ENCODE data around the gene MEF2B.
A peak's percentile ranks its signal among the peaks of the same experiment; 100 is the strongest.
"Not testable (repeated sequence)": the region's sequence is repeated elsewhere in the genome, so short reads cannot be mapped to it uniquely, and the experiment has no call there.

The MEF2B gene

GRCh38 chr19:19192910-19193423, 22.9 kb upstream of the MEF2B start:
- no peak for DNase-seq (ENCODE audit: low read depth in 2 of 2)

GRCh38 chr19:19192078-19192882, 22.2 kb upstream of the MEF2B start, which contains the start of the genes BORCS8 and RFXANK:
TSS of gene BORCS8 (minus strand) at chr19:19192152. CDS start at chr19:19192117, 35 bp downstream.
TSS of gene RFXANK (plus strand) at chr19:19192258. CDS start at chr19:19193947, 1,689 bp downstream.
- DNase-seq (ENCODE audit: low read depth in 2 of 2): peak; percentile 99

- no peak for DNase-seq (ENCODE audit: low read depth in 2 of 2)
These were observed 21.7 kb upstream of the MEF2B start for GRCh38 chr19:19191768-19192077.

GRCh38 chr19:19186742-19187141, 16.7 kb upstream of the MEF2B start:
- DNase-seq (ENCODE audit: low read depth in 2 of 2): no peak

DNA sequence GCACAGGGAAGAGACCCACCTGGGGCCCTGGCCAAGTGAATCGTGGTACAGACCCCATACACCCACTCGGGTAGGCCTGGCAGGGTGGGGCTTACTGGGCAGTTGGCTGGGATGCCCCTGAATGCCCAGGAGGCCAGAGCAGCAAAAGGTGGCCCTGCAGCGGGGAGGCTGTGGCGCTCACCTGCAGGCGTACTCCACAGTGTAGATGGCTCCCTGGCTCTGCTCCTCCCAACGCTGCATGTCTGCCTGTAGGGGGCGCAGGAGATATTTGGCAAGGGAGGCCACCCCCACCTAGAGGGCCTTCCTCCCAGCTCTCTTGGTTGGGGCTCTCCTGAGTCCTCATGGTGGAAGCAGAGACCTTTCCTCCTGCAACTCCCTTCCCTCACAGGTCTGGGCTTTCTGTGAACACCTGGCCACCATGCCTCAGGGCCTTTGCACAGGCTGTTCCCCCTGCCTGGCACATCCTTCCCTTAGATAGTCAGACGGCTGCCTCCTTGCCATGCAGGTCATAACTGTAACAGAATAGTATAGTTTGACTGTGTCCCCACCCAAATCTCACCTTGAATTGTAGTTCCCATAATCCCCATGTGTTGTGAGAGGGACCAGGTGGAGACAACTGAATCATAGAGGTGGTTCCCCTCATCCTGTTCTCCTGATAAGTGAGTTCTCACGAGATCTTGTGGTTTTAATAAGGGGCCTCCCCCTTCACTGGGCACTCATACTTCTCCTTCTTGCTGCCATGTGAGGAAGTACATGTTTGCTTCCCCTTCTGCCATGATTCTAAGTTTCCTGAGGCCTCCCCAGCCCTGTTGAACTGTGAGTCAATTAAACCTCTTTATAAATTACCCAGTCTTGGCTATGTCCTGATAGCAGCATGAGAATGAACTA, 16.0 kb upstream of the MEF2B start:
- no peak for DNase-seq (ENCODE audit: low read depth in 2 of 2)

GRCh38 chr19:19181488-19181998, 11.5 kb upstream of the MEF2B start:
- no peak for DNase-seq (ENCODE audit: low read depth in 2 of 2)

DNA sequence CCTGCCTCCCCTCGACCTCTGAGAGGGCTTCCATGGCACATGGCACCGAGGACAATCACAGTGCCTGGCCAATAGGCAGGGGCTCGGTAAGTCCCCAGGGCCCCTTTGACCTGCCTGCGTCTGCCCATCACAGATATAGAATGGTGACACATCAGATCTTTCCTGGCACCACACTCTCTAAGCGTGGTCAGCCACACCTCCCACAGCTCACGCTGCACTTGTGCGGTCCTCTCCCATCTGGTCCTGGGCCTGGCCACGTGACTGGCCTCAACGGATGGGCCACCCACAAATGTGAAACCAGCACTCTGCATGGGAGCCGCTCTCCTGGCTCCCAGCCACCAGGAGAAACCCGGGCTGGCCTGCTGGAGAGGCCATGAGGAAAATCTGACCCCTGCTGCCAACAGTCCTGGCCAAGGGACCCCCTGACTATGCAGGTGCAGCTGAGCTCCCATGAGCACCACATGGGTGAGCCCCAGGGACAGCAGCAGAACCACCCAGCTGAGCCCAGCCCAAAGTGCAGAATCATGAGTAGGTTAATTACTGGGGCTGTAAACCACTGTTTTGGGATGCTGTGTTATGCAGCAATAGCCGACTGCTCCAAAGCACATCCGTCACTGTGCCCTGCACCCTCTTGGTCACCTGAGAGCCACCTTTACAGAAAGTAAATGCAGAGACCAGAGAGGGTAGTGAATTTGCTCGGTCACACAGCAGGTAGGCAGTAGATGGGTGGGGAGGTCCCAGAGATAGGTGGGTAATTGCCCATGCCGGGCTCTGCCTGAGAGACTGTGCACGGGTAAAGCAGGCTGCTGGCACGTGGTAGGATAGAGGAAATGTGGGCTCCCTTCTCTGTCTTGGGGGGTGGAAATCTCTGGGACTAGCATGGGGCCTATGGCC, 9.7 kb upstream of the MEF2B start:
- DNase-seq (ENCODE audit: low read depth in 2 of 2): no peak

GRCh38 chr19:19176950-19177349, 6.9 kb upstream of the MEF2B start:
- DNase-seq (ENCODE audit: low read depth in 2 of 2): no peak

DNA sequence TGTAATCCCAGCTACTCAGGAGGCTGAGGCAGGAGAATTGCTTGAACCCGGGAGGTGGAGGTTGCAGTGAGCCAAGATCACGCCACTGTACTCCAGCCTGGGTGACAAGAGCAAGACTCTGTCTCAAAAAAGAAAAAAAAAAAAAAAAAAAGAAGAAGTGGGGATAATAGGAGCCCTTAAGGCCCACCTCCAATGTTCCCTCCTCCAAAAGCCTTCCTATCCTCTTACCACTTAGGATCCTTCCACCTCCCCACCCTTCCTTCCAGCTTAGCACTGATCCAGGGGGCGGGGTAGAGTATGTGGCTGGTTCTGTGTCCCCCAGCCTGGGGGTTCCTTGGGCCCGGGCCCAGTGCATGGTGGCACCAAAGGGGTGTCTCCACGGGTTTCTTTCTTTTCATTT, 3.2 kb upstream of the MEF2B start:
- DNase-seq (ENCODE audit: low read depth in 2 of 2): not testable (repeated sequence)

DNA sequence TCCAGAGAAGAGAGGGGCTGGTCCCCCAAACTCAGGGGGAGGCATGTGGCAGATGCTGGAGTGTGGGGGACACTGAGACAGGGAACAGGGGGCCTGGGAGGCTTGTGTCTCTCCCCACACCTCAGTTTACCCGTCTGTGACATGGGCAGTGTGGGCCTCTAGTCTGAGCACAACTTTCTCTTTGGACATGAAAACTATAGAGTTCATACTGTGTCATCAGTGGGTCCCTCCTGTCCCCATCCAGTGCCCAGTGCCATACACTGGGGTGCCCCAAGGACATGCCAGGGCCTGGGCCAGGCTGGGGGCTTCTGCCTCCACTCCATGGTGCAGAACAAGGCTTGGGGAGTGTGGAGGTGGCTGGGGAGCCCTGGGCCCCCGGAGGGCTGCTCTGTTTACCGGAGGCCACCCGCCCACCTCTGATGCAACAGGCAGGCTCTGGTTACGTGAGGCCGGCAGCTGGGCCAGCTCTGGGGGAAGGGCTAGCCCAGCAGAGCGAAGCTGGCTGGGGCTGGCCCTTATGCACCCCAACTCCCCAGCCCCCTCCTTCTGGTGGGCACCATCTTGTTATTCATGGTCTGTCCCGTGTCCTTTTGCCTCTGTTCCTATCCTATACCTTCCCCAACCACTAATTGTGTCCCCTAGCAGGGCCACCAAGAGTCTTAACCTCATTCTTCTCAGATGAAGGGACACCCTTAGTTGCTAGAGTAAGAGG, 1.9 kb upstream of the MEF2B start:
- peak; percentile 33 to 36 for DNase-seq (ENCODE audit: low read depth in 2 of 2)

GRCh38 chr19:19170873-19171672, 1.0 kb upstream of the MEF2B start:
- DNase-seq (ENCODE audit: low read depth in 2 of 2): no peak

- no peak for DNase-seq (ENCODE audit: low read depth in 2 of 2)
These were observed 619 bp downstream of the MEF2B start for GRCh38 chr19:19169236-19170052.

GRCh38 chr19:19167612-19168011, 2.5 kb downstream of the MEF2B start:
- DNase-seq (ENCODE audit: low read depth in 2 of 2): no peak

GRCh38 chr19:19165396-19165795, 4.7 kb downstream of the MEF2B start:
- DNase-seq (ENCODE audit: low read depth in 2 of 2): no peak

DNA sequence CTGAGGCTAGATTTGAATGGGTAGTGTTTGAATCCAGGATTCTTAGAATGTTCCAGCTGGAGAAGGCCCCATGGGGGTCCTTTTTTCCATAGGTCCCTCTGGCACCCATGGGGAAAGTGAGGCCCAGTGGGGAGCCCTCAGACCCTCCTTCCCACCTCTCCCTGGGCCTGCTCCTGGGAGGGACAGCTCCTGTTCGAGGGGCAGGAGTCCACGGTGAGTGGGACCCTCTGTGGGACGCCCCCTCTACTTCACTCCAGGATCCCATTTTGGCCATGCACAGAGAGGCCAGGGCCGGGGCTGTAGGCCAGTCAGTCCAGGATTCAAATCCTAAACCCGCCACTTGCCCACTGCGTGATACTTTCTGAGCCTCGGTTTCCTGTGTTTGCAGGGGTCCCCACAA, 7.6 kb downstream of the MEF2B start:
- no peak for DNase-seq (ENCODE audit: low read depth in 2 of 2)

DNA sequence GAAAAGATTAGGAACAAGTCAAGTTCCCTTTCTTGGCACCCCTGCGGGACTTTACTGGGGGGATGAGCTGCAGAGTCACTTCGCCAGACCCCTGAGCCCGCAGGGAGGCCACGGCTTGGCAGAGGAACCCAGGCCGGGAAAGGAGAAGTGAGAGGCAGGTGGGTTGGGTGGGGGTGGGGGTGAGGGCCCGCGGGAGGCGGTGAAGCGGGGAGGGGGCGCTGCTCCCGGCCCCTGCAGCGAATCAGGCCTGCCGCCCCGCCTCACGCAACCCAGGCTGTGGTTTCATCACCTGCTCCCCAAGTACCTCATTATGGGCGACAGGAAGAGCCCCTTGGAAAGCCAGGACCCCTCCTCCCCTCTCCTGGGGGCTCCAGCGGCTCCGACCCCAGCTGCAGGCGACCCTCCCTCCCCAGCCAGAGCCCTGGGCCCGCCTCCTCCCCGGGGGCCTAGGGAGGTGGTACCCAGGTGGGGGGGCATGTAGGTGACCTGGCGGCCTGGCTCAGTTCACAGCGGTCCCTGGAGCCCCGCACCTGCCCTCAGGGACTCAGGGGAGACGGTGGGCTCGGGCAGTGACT, 9.5 kb downstream of the MEF2B start:
- no peak for DNase-seq (ENCODE audit: low read depth in 2 of 2)

DNA sequence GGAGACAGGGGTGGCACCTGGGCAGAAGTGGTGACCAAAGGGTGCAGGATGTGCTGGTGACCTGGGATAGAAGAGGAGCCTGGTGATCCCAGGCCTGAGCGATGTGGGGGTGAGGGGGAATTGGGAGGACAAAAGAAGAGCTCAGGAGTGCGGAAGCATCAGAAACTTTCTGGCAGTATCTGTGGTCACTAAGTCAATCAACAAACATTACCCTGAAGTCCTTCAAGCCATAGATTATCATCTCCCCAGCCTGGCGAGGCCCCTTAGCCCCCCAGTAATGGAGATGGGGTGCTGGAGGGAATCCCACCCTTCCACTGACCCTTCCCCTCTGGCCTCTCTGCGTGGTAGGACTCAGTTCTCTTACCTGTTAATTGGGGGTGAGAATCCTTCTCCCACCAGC, 10.5 kb downstream of the MEF2B start:
- no peak for DNase-seq (ENCODE audit: low read depth in 2 of 2)

DNA sequence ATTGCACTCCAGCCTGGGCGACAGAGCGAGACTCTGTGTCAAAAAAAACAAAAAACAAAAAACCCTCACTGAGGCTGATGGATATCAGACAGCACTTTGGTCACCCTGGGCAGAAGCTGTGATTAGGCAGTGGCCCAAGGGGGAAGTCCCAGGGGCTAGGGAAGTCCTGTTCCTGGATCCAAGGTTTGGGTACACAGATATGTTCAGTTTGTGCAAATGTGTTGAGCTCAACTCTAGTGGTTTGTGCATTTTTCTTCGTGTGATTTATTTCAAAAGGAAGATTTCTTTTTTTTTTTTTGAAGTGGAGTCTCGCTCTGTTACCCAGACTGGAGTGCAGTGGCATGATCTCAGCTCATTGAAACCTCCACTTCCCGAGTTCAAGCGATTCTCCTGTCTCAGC, 12.3 kb downstream of the MEF2B start:
- DNase-seq (ENCODE audit: low read depth in 2 of 2): no peak
